Stimulated activated naive B cell treated with anti-CD40 and anti-IgM and Interleukin-4, amounts not matched to agents 10 μg/mL and 1 μg/mL and 100 μg/mL, for 72 hours (primary cell): Measurements from ENCODE around the gene TNIK.

Source experiments
- ATAC-seq, 2 donors: fragments of 150-1000 bp; cut with Tn5 transposase; replicated peaks; 2 replicates each; pipeline ENCODE4 v1.10.0; 2021; ENCODE audit warnings: moderate library complexity in 1 of 2
- DNase-seq: peaks from one replicate; pipeline ENCODE4 v3.0.0; 2021
- H3K27ac Mint-ChIP-seq: one replicate; pipeline ENCODE4 v1.8.0; 2022; ENCODE audit warnings: mild to moderate bottlenecking, mixed read lengths
- H3K27me3 Mint-ChIP-seq, 2 donors: one replicate each; pipeline ENCODE4 v1.8.0; 2022; ENCODE audit warnings: mixed read lengths in 2 of 2
- H3K36me3 Mint-ChIP-seq, 2 donors: one replicate each; pipeline ENCODE4 v1.8.0; 2022; ENCODE audit warnings: mixed read lengths in 2 of 2, mild to moderate bottlenecking in 1 of 2
- H3K4me1 Mint-ChIP-seq, 2 donors: one replicate each; pipeline ENCODE4 v1.8.0; 2022; ENCODE audit warnings: mixed read lengths in 2 of 2, mild to moderate bottlenecking in 1 of 2
- H3K4me3 Mint-ChIP-seq, 2 donors: one replicate each; pipeline ENCODE4 v1.8.0; 2022; ENCODE audit warnings: mild to moderate bottlenecking in 2 of 2, mixed read lengths in 2 of 2, moderate library complexity in 1 of 2
- H3K9me3 Mint-ChIP-seq, 2 donors: one replicate each; pipeline ENCODE4 v1.8.0; 2022; ENCODE audit warnings: mixed read lengths in 2 of 2, mild to moderate bottlenecking in 1 of 2

Gene TNIK

DNA sequence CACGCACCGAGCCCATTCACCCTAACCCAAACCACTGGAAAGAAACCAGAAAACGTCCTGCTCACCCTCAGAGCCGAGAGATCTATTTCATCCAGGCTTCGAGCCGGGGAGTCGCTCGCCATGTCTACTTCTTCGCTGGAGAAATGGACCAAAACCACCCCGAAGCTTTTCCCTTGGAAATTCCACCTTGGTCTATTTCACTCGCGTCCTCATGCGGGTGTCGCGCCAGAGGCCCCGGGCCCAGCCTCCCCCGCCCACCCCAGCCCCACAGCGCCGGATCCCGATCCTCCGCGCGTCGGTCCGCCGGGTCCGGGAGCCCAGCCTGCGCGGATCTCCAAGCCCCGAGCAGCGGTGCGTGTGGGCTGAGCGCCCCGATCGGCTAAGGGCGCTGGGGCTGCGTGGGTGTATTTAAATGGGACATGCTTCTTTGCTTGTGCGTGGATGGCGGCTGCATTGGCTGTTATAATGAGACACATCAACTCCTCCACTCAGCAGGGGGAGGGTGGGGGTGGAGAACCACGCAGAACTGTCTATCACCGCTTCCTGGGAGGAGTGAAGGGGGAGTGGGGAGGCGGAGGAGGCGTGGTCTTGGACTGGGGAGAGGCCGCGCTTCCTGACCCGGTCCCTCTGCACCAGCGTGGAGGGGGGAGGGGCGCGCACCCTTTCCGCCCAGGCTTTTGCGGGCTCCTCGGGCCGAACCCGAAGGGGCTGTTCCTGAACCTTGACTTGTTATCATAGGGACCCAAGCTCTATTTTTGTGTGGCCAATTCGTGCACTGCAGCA lies at the start of gene TNIK:
Gene TNIK, minus strand, starts transcription at position 464 of the 783 bp plus-strand sequence. Its CDS starts 342 bp downstream, at position 122.
- Mint-ChIP-seq H3K4me3 (peak within 1 kb of the TSS; percentile 94 to 96), H3K36me3 (no peaks in the 10 kb centered on the region), H3K27ac (peak within 1 kb of the TSS; percentile 84), H3K4me1 (peaks cover 24 to 45% of the 10 kb centered on the region in 2 donors), H3K27me3 (peaks cover 21 to 28% of the 10 kb centered on the region in 2 donors), H3K9me3 (no peaks in the 10 kb centered on the region)
- DNase-seq (peak; percentile 75), ATAC-seq (peak; percentile 88 to 93)

DNA sequence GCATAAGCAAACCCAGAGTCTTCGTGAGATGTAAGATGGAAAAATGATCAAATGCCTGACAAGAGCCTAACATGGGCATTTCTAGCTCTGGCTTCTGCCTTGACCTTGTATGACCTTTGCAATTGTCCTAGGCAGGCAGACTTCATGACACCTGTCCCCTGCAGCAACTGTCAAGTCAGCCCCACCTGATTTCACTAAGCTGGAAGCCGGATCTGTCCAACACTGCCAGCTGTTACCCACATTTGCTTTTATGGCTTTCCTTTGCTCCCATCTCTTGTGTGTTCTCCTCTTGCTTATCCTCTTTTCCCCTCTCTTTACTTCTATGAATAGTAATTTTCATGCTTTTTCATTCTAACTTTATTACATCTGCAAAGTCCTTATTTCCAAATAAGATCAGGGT lies 48.5 kb upstream of the TNIK start:
- no peaks in the 10 kb centered on the region for H3K4me1 Mint-ChIP-seq
- no peak overlapping the region for H3K27ac Mint-ChIP-seq
- peaks cover 0 to 3% of the 10 kb centered on the region in 2 donors for H3K27me3 Mint-ChIP-seq
- H3K9me3 Mint-ChIP-seq = peaks cover 4 to 6% of the 10 kb centered on the region in 2 donors
- no peak overlapping the region for H3K4me3 Mint-ChIP-seq
- DNase-seq (no peak), ATAC-seq (no peak)
- H3K36me3 Mint-ChIP-seq = no peaks in the 10 kb centered on the region

DNA sequence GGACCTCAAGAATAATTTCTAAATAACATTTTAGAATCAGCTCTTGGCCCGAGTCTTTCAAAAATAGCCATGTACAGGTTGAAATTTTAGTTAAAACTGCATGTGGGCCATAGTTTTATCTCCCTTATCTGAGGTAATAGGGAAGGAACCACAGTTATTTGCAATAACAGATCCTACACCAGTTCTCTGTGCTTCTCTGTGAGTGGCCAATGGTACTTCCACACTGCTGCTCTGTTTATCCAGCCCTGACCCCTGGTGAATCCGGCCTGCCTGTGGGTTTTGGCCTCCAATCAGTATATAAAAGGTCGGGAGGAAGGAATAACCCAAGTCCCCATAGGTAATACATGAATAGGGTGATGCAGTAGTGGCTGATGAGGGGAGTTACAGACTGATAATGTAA lies 48.0 kb upstream of the TNIK start:
- Mint-ChIP-seq H3K27ac (no peak overlapping the region), H3K27me3 (peaks cover 0 to 3% of the 10 kb centered on the region in 2 donors), H3K9me3 (peaks cover 4 to 6% of the 10 kb centered on the region in 2 donors), H3K4me1 (no peaks in the 10 kb centered on the region), H3K4me3 (no peak overlapping the region), H3K36me3 (no peaks in the 10 kb centered on the region)
- no peak for ATAC-seq
- DNase-seq = no peak

DNA sequence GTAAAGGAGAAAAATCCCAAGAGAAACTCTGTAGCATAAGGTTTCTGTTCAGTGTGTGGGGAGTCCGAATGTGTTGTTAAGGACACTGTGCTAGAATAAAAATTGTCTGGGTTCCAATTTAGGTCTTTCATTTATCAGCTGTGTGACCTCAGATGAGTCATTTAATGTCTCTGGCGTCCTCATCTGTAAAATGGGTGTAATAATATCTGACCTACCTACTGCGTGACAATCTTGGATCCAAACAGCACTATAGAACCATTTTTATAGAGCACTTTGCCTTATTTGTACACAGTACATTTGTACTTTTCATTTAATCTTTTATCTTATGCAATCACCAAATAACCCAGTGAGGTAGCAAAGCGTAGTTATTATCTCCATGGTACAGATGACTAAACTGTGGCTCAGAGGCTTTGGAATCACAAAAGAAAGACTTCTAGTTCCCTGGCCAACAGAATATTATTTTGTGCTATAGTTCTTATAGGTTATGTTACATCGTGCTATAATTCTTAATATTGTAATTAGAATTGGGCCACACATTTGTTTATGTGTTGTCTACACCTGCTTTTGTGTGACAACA lies 46.6 kb upstream of the TNIK start:
- Mint-ChIP-seq H3K9me3 (peaks cover 4 to 6% of the 10 kb centered on the region in 2 donors), H3K36me3 (no peaks in the 10 kb centered on the region), H3K4me1 (no peaks in the 10 kb centered on the region), H3K27me3 (no peaks in the 10 kb centered on the region), H3K27ac (no peak overlapping the region), H3K4me3 (no peak overlapping the region)
- ATAC-seq (no peak), DNase-seq (no peak)

DNA sequence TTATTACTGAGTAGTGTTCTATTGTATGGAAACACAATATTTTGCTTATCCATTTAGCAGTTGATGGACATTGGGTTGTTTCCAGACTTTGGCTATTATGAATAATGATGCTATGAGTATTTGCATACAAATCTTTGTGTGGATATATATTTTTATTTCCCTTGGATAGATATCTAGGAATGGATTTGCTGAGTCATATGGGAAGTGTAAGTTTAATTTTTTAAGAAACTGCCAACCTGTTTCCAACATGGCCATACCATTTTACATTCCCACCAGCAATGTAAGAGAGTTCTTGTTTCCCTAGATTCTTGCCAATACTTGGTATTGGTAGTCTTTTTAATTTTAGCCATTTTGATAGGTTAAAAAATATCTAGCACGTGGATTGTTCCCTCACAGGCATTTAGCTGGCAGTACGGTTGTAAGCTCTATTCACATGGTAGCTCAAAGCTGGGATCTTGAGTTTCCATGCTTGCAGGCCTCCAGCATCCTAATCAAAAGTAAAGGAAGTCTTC lies 45.7 kb upstream of the TNIK start:
- ATAC-seq = no peak
- Mint-ChIP-seq H3K27me3 (no peaks in the 10 kb centered on the region), H3K27ac (no peak overlapping the region), H3K4me1 (no peaks in the 10 kb centered on the region), H3K9me3 (peaks cover 4 to 6% of the 10 kb centered on the region in 2 donors), H3K4me3 (no peak overlapping the region), H3K36me3 (no peaks in the 10 kb centered on the region)
- DNase-seq = no peak

DNA sequence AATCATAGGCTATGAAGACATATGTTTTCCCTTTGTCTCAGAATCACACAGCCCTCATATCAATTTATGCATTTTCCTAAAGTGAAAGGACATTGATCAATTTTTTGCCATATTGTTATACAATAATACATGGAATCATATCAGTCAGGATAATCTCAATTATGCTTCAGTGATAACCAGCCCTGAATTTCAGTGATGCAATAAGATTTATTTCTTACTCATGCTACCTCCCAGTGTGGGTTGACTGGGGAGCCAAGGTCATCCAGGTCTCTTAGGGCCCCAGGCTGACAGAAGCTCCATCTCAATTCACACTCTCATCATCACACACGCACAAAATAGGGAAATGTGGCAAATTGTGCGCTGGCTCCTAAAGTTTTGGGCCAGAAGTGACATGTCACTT lies 44.2 kb upstream of the TNIK start:
- H3K9me3 Mint-ChIP-seq = peaks cover 4 to 6% of the 10 kb centered on the region in 2 donors
- no peak overlapping the region for H3K4me3 Mint-ChIP-seq
- no peaks in the 10 kb centered on the region for H3K36me3 Mint-ChIP-seq
- no peak overlapping the region for H3K27ac Mint-ChIP-seq
- DNase-seq (no peak), ATAC-seq (no peak)
- H3K27me3 Mint-ChIP-seq = no peaks in the 10 kb centered on the region
- no peaks in the 10 kb centered on the region for H3K4me1 Mint-ChIP-seq

DNA sequence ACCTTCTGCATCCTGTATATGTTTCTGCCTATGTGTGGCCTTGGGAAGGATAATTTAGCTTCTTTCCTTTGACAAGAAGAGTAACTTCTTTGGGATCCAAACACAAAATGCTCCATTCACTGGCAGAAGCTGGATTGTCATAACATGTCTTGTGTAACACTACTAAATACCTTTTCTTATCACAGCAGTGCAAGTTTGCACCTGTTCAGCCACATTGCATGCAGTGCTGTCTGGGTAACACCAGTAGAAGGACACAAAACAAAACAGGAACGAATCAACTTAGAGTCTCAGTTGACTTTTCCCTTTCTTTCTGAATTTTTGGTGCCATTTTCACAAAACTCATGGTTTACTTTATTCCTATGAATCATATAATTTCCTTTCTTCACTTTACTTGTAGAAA lies 43.6 kb upstream of the TNIK start:
- H3K4me3 Mint-ChIP-seq = no peak overlapping the region
- DNase-seq = no peak
- H3K4me1 Mint-ChIP-seq = no peaks in the 10 kb centered on the region
- no peak overlapping the region for H3K27ac Mint-ChIP-seq
- peaks cover 4 to 6% of the 10 kb centered on the region in 2 donors for H3K9me3 Mint-ChIP-seq
- ATAC-seq = no peak
- no peaks in the 10 kb centered on the region for H3K36me3 Mint-ChIP-seq
- no peaks in the 10 kb centered on the region for H3K27me3 Mint-ChIP-seq

DNA sequence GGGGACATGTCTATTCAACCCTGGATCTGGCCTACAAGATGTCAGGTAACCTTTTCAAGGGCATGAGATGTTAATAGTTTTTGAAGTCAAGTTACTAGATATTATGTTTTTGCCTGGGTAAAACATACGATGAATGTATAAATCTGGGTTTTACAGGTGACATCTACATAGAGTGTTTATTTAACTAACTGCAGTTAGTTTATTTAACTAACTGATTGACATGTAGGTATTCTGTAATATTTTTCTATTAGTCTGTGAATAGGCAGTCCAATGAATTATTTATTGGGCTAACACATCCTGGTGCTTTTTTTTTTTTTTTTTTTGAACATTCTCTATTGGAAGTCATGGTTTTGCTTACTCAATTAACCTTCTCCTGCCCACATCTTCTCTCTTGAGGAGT lies 38.7 kb upstream of the TNIK start:
- ATAC-seq = no peak
- peaks cover 0 to 2% of the 10 kb centered on the region in 2 donors for H3K36me3 Mint-ChIP-seq
- H3K4me3 Mint-ChIP-seq = no peak overlapping the region
- H3K27ac Mint-ChIP-seq = no peak overlapping the region
- no peak for DNase-seq
- no peaks in the 10 kb centered on the region for H3K27me3 Mint-ChIP-seq
- H3K9me3 Mint-ChIP-seq = no peaks in the 10 kb centered on the region
- H3K4me1 Mint-ChIP-seq = no peaks in the 10 kb centered on the region

DNA sequence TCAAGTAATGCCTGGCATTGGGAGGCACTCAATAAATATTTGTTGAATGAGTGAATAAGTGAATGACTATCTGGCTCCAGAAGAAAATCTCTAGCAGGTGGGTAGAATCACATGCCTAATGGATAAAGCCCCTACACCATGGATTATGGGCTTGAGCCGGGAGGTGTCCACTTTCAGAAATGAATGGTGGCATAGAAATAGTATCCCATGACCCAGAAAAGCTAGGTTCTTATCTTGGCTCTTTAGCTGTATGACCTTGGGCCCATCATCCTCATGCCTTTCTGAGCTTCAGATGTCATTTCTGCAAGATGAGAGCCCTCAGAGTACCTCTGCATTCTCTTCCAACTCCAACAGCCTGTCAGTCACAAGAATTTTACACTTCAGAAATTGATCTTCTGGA lies 37.3 kb upstream of the TNIK start:
- H3K27me3 Mint-ChIP-seq = no peaks in the 10 kb centered on the region
- H3K27ac Mint-ChIP-seq = no peak overlapping the region
- no peak for ATAC-seq
- no peaks in the 10 kb centered on the region for H3K9me3 Mint-ChIP-seq
- H3K4me1 Mint-ChIP-seq = no peaks in the 10 kb centered on the region
- no peak overlapping the region for H3K4me3 Mint-ChIP-seq
- H3K36me3 Mint-ChIP-seq = peaks cover 0 to 2% of the 10 kb centered on the region in 2 donors
- no peak for DNase-seq

DNA sequence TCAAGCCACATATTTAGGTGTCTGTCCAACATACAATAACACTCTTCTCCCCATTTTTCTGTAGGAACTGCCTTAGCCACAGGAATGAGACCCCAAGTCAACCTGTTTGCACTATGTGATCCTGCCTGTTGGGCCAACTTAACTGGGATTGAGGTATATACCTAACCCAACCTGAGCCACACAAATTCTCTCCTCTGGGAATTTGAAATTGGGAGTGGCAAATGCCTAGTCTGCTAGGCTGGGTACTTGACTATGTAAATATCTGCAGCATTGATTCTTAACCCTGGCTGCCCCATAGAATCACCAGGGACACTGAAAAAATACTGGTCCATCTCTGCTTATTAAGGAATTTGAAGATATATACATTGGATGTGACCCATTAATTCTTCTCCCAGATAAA lies 35.2 kb upstream of the TNIK start:
- Mint-ChIP-seq H3K27me3 (no peaks in the 10 kb centered on the region), H3K27ac (no peak overlapping the region), H3K4me1 (no peaks in the 10 kb centered on the region), H3K36me3 (peaks cover 0 to 2% of the 10 kb centered on the region in 2 donors), H3K4me3 (no peak overlapping the region), H3K9me3 (no peaks in the 10 kb centered on the region)
- ATAC-seq = no peak
- DNase-seq = no peak

DNA sequence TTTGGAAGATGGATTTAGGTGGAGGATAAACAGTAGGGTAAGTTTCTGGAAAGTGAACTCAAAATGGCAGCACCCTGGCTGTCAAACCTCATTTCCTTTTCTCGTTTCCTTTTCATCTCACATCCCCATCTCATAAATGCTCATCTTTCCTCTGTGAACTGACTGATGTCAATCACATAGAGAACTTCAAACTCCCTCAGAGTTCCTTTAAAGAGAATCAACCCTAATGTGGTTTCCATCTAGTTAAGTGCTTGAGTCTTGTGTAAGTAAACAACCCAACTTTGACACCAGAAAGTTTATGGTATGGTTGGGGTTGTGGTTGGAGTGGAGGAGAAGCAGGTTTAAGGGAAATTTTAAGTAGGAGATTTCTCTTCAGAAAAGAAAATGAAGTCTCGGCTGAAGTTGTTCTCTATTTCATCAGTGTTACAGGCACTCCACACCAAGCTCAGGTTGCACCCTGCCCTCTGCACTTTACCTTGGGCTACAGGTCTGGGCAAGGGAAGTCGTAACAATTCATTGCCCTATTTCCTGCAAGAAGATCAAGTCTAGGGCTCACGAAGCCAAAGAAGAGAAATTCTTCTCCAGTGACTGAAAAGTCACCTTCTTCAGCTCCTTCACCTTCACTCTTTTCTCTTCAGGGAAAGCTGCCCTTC lies 34.4 kb upstream of the TNIK start:
- no peaks in the 10 kb centered on the region for H3K27me3 Mint-ChIP-seq
- DNase-seq = no peak
- H3K27ac Mint-ChIP-seq = no peak overlapping the region
- no peaks in the 10 kb centered on the region for H3K9me3 Mint-ChIP-seq
- H3K4me3 Mint-ChIP-seq = no peak overlapping the region
- no peaks in the 10 kb centered on the region for H3K4me1 Mint-ChIP-seq
- no peak for ATAC-seq
- peaks cover 0 to 2% of the 10 kb centered on the region in 2 donors for H3K36me3 Mint-ChIP-seq

DNA sequence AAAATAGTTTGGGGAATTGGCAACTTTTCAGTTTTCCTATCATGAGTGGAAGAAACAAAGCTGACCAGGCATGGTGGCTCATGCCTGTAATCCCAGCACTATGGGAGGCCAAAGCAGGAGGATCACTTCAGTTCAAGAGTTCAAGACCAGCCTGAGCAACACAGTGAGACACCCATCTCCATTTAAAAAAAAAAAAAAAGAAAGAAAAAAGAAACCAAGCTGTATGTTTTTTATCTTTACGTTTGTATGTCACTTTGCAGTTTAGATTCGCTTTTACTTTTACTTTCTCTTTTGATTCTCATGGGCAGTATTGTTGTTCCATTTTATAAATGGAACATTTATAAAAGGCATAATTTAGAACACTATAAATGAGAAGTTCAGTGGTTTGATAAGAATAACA lies 31.2 kb upstream of the TNIK start:
- H3K27ac Mint-ChIP-seq = no peak overlapping the region
- no peak overlapping the region for H3K4me3 Mint-ChIP-seq
- H3K27me3 Mint-ChIP-seq = no peaks in the 10 kb centered on the region
- H3K36me3 Mint-ChIP-seq = peaks cover 0 to 2% of the 10 kb centered on the region in 2 donors
- ATAC-seq (peak in 1 of 2 donors; percentile 25), DNase-seq (no peak)
- no peaks in the 10 kb centered on the region for H3K9me3 Mint-ChIP-seq
- no peaks in the 10 kb centered on the region for H3K4me1 Mint-ChIP-seq

DNA sequence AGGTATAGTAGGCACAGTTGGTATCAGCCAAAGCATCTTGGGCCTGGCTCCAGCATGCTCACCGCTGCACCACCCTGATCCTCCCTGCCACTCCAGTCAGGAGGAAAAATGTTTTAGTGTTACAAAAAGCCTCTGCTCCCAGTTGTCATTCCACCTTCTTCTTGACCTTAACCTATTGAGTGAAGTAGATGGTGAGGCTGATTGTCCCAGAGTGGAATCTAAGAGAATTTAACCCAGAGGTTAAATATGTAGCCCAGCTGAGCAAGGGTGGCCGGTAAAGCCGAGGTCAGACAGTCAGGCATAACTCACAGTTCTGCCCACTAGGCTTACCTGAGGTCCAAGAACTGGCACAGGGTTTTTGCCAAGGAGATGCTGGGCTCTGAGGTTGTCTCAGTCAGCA lies 30.7 kb upstream of the TNIK start:
- no peak for DNase-seq
- ATAC-seq = no peak
- no peak overlapping the region for H3K4me3 Mint-ChIP-seq
- no peaks in the 10 kb centered on the region for H3K4me1 Mint-ChIP-seq
- H3K27me3 Mint-ChIP-seq = no peaks in the 10 kb centered on the region
- peaks cover 0 to 2% of the 10 kb centered on the region in 2 donors for H3K36me3 Mint-ChIP-seq
- no peaks in the 10 kb centered on the region for H3K9me3 Mint-ChIP-seq
- no peak overlapping the region for H3K27ac Mint-ChIP-seq

DNA sequence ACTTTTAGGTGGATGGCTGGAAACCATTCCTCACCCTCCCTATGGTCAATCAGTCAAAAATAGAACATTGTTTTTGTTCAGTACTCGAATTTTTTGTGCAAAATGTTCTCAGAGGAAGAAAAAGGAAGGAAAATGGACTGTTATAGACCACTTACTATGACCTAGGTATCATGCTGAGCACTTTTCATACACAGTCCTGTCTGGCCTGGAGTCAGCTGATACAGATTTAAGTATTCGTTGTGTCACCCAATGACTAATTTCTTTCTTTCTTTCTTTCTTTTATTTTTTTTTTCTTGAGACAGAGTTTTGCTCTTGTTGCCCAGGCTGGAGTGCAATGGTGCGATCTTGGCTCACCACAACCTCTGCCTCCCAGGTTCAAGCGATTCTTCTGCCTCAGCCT lies 29.1 kb upstream of the TNIK start:
- Mint-ChIP-seq H3K4me3 (no peak overlapping the region), H3K36me3 (no peaks in the 10 kb centered on the region), H3K27ac (peak overlapping the region; percentile 44), H3K27me3 (no peaks in the 10 kb centered on the region), H3K9me3 (no peaks in the 10 kb centered on the region), H3K4me1 (no peaks in the 10 kb centered on the region)
- DNase-seq (no peak), ATAC-seq (no peak)

DNA sequence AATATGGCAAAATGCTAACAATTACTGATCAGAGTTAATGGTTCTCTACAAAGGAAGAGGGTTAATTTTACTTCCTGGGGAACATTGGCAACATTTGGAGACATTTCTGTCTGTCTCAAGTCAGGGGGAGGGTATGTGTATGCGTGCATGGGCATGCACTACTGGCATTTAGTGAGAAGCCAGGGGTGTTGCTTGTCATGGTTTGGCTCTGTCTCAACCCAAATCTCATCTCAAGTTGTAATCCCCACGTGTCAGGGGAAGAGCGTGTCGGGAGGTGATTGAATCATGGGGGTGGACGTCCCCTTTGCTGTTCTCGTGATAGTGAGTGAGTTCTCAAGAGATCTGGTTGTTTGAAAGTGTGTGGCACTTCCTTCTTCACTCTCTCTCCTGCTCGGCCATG lies 28.3 kb upstream of the TNIK start:
- no peaks in the 10 kb centered on the region for H3K27me3 Mint-ChIP-seq
- no peaks in the 10 kb centered on the region for H3K4me1 Mint-ChIP-seq
- no peak overlapping the region for H3K4me3 Mint-ChIP-seq
- no peak overlapping the region for H3K27ac Mint-ChIP-seq
- ATAC-seq (no peak), DNase-seq (no peak)
- H3K9me3 Mint-ChIP-seq = no peaks in the 10 kb centered on the region
- no peaks in the 10 kb centered on the region for H3K36me3 Mint-ChIP-seq
